Measurements from ENCODE around the gene RGR. TPM values are rescaled to one million over a fixed set of nuclear protein-coding genes. Genes with fewer than 3 reads are reported as not detected.
"Not testable (repeated sequence)": the region's sequence is repeated elsewhere in the genome, so short reads cannot be mapped to it uniquely, and the experiment has no call there.

RGR gene
- total RNA-seq, 1 donor from 2014 or later = 0.19 TPM

DNA sequence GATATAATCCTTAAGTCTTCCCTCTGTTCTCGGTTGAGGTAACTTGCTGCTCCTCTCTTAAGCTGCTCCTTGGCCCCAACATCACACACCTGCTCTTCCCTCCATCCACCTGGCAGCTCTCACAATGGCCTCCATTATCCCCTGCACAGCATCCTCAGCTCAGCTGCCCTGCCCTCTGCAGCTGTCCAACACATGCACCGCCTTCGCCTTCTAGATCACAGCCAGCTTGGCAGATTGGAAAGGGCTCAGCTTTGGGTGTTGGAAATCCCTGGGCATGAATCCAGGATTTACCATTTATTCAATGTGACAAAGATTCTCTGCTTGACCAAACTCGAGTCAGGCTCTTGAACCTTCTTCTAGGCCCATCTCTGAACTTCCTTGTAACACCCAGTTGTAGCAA is 20.6 kb downstream of the RGR start:
- H3K27ac ChIP-seq (replicated peaks) = no peak overlapping the region
- no peak overlapping the region for H3K4me3 ChIP-seq
- intact Hi-C loops (cut with micrococcal nuclease) = loop anchor here (5.0 to 10.0 kb wide), 2 partner anchors 109 to 272 kb away; no protein-coding TSS in a partner anchor
- H3K4me1 ChIP-seq = peaks cover 9% of the 10 kb centered on the region
- no peaks in the 10 kb centered on the region for H3K36me3 ChIP-seq
- TF ChIP-seq, protein P1, sequence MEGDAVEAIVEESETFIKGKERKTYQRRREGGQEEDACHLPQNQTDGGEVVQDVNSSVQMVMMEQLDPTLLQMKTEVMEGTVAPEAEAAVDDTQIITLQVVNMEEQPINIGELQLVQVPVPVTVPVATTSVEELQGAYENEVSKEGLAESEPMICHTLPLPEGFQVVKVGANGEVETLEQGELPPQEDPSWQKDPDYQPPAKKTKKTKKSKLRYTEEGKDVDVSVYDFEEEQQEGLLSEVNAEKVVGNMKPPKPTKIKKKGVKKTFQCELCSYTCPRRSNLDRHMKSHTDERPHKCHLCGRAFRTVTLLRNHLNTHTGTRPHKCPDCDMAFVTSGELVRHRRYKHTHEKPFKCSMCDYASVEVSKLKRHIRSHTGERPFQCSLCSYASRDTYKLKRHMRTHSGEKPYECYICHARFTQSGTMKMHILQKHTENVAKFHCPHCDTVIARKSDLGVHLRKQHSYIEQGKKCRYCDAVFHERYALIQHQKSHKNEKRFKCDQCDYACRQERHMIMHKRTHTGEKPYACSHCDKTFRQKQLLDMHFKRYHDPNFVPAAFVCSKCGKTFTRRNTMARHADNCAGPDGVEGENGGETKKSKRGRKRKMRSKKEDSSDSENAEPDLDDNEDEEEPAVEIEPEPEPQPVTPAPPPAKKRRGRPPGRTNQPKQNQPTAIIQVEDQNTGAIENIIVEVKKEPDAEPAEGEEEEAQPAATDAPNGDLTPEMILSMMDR (IDR thresholded peaks at IDR 0.05; ENCODE audit: borderline replicate concordance) = no peak
- H3K9me3 ChIP-seq (replicated peaks) = no peaks in the 10 kb centered on the region
- peaks cover 47% of the 10 kb centered on the region for H3K27me3 ChIP-seq (ENCODE audit: low read depth)
- DNase-seq = no peak

DNA sequence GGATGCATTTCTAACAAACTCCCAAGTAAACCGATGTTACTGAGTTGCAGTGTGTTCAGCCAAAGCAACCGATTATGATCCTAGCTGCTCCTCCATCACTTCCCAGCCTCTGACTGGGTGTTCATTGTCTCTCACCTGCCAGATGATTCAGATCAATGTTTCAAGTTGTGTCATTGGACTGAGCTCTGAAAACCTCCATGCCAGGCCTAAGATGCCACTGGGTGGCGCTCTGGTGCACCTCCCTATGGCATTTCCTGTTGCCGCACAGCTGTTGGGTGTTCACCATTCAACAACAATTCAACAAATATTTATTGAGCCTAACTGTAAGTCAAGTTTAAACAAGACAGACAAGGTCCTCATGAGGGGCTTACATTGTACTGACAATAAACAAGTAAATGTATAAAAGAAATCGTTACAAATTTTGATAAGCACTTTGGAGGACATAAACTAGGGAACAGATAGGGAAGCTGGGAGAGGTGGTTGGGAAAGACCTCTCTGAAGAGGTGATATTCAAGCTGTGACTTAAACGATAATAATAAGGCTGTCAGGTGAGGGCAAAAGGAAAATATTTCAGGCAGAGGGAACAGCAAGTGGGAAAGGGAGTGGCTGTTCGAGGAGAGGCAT is 22.8 kb downstream of the RGR start:
- TF ChIP-seq, protein P1 (IDR thresholded peaks at IDR 0.05; ENCODE audit: borderline replicate concordance) = peak; percentile 62
- H3K27me3 ChIP-seq (ENCODE audit: low read depth) = peaks cover 44% of the 10 kb centered on the region
- no peak overlapping the region for H3K27ac ChIP-seq (replicated peaks)
- no peak overlapping the region for H3K4me3 ChIP-seq
- no peak for DNase-seq
- no peaks in the 10 kb centered on the region for H3K9me3 ChIP-seq (replicated peaks)
- peaks cover 9% of the 10 kb centered on the region for H3K4me1 ChIP-seq
- H3K36me3 ChIP-seq = no peaks in the 10 kb centered on the region
- intact Hi-C loops (cut with micrococcal nuclease) = loop anchor here (5.0 to 10.0 kb wide), 2 partner anchors 107 to 270 kb away; no protein-coding TSS in a partner anchor

DNA sequence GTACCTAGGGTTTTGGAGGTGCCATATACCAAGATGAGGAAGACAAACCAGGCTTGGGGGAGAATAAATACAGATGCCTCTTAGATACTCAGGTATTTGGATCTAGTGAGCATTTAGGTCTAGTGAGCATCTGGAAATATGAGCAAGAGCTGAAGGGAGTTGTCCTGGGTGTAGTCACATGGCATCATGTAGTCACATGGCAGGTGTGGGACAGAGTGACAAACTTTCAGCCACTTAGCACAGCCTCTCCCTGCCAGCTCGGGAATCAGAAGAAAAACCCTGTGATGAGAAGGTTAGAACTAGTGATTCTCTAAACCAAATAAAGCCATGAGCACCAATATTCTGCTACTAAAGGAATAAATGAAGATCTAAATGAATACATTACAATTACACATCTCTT is 24.3 kb downstream of the RGR start:
- peaks cover 9% of the 10 kb centered on the region for H3K4me1 ChIP-seq
- H3K9me3 ChIP-seq (replicated peaks) = no peaks in the 10 kb centered on the region
- DNase-seq = no peak
- peaks cover 42% of the 10 kb centered on the region for H3K27me3 ChIP-seq (ENCODE audit: low read depth)
- no peaks in the 10 kb centered on the region for H3K36me3 ChIP-seq
- intact Hi-C loops (cut with micrococcal nuclease) = loop anchor here (5.0 to 10.0 kb wide), 2 partner anchors 106 to 268 kb away; no protein-coding TSS in a partner anchor
- TF ChIP-seq, protein P1 (IDR thresholded peaks at IDR 0.05; ENCODE audit: borderline replicate concordance) = no peak
- no peak overlapping the region for H3K27ac ChIP-seq (replicated peaks)
- H3K4me3 ChIP-seq = no peak overlapping the region

DNA sequence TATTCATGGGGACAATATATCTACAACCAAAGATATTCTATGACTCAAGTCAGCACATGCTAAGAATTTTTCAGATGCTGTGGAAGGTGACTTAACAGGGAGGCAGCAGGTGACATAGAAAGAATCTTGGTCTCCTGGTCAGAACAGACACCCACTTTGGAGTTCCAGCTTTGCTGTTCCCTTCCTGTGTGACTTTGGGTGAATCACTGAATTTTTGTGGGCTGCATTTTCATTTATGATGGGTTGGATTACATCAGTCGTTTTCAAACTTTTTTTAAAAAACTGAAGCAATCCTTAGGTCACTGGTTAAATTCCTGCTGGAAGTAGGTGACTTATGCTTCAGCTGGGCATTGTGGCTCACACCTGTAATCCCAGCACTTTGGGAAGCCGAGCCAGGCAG is 24.9 kb downstream of the RGR start:
- DNase-seq = no peak
- intact Hi-C loops (cut with micrococcal nuclease) = loop anchor here (5.0 to 10.0 kb wide), 2 partner anchors 105 to 268 kb away; no protein-coding TSS in a partner anchor
- no peak overlapping the region for H3K27ac ChIP-seq (replicated peaks)
- H3K36me3 ChIP-seq = no peaks in the 10 kb centered on the region
- peaks cover 45% of the 10 kb centered on the region for H3K27me3 ChIP-seq (ENCODE audit: low read depth)
- H3K4me1 ChIP-seq = peaks cover 7% of the 10 kb centered on the region
- no peak overlapping the region for H3K4me3 ChIP-seq
- TF ChIP-seq, protein P1 (IDR thresholded peaks at IDR 0.05; ENCODE audit: borderline replicate concordance) = no peak
- no peaks in the 10 kb centered on the region for H3K9me3 ChIP-seq (replicated peaks)

DNA sequence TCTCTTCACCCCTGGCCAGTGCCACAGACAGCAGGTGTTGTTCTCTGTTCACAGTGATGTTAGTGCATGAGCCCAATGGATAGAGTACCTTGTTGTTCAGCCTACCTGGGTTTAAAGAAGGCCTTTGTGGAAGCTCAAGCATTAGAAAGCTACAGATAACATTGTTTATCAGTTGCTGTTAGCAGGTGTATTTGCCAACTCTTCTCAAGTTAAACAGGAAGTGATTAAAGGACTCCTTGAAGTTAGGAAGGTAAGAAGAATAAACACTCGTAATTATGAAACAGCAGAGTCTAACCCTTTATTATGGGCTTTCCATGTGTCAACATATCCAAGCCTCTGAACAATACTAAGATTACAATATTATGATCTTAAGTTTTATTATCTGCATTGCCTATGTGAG is 25.9 kb downstream of the RGR start:
- Histone ChIP-seq H3K27ac (replicated peaks) (no peak overlapping the region), H3K27me3 (ENCODE audit: low read depth) (peaks cover 51% of the 10 kb centered on the region), H3K4me3 (no peak overlapping the region), H3K9me3 (replicated peaks) (no peaks in the 10 kb centered on the region), H3K4me1 (peaks cover 5% of the 10 kb centered on the region), H3K36me3 (no peaks in the 10 kb centered on the region)
- DNase-seq = no peak
- TF ChIP-seq, protein P1 (IDR thresholded peaks at IDR 0.05; ENCODE audit: borderline replicate concordance) = no peak
- intact Hi-C loops (cut with micrococcal nuclease) = no loop called here

DNA sequence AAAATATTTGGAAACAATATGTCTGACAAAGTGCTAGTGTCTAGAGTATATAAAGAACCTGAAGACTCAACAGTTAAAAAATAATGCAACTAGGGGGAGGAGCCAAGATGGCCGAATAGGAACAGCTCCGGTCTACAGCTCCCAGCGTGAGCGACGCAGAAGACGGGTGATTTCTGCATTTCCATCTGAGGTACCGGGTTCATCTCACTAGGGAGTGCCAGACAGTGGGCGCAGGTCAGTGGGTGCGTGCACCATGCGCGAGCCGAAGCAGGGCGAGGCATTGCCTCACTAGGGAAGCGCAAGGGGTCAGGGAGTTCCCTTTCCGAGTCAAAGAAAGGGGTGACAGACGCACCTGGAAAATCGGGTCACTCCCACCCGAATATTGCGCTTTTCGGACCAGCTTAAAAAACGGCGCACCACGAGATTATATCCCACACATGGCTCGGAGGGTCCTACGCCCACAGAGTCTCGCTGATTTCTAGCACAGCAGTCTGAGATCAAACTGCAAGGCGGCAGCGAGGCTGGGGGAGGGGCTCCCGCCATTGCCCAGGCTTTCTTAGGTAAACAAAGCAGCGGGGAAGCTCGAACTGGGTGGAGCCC is 35.1 kb downstream of the RGR start:
- H3K4me1 ChIP-seq; DNase-seq; H3K9me3 ChIP-seq (replicated peaks); H3K36me3 ChIP-seq; intact Hi-C loops (cut with micrococcal nuclease); H3K4me3 ChIP-seq; H3K27ac ChIP-seq (replicated peaks): not testable (repeated sequence)
- peaks cover 45% of the 10 kb centered on the region for H3K27me3 ChIP-seq (ENCODE audit: low read depth)
